Measurements from ENCODE around the gene PRPF31. TPM values are rescaled to one million over a fixed set of nuclear protein-coding genes. Genes with fewer than 3 reads are reported as not detected.
A peak's percentile ranks its signal among the peaks of the same experiment; 100 is the strongest.

Gene PRPF31
- total RNA-seq, 1 experiment from 2014 or later = 92.3 TPM

- DNase-seq (ENCODE audit: low read depth) = no peak
Measured at GRCh38 chr19:54141356-54141755, 25.8 kb downstream of the PRPF31 start.

- DNase-seq (ENCODE audit: low read depth) = no peak
Measured at GRCh38 chr19:54142166-54142780, 26.7 kb downstream of the PRPF31 start.

DNA sequence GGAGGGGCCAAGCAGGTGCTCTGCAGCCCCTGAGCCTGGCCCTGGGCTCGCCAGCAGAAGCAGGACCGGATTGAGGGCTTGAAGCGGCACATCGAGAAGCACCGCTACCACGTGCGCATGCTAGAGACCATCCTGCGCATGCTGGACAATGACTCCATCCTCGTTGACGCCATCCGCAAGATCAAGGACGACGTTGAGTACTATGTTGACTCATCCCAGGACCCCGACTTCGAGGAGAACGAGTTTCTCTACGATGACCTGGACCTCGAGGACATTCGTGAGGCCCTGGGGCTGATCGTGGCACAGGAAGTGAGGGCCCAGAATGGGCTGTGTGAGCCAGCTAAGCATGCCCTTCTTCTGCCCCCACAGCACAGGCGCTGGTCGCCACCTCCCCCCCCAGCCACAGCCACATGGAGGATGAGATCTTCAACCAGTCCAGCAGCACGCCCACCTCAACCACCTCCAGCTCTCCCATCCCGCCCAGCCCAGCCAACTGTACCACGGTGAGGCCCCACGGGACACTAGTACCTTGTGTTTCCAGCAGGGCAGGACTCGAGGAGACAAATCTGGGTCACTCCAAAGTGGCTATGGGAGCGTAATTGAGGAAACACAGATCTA lies 30.1 kb downstream of the PRPF31 start:
- no peak for DNase-seq (ENCODE audit: low read depth)

- no peak for DNase-seq (ENCODE audit: low read depth)
Measured at GRCh38 chr19:54147676-54148075, 32.1 kb downstream of the PRPF31 start.

DNA sequence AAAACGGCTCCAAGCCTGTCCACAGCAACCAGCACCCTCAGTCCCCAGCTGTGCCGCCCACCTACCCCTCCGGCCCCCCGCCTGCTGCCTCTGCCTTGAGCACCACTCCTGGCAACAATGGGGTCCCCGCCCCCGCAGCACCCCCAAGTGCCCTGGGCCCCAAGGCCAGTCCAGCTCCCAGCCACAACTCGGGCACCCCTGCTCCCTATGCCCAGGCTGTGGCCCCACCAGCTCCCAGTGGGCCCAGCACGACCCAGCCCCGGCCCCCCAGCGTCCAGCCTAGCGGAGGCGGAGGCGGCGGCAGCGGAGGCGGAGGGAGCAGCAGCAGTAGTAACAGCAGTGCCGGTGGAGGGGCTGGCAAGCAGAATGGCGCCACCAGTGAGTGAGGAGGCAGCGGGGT lies 32.6 kb downstream of the PRPF31 start:
- DNase-seq (ENCODE audit: low read depth) = no peak

- DNase-seq (ENCODE audit: low read depth) = no peak
Measured at GRCh38 chr19:54149021-54149812, 33.7 kb downstream of the PRPF31 start.

DNA sequence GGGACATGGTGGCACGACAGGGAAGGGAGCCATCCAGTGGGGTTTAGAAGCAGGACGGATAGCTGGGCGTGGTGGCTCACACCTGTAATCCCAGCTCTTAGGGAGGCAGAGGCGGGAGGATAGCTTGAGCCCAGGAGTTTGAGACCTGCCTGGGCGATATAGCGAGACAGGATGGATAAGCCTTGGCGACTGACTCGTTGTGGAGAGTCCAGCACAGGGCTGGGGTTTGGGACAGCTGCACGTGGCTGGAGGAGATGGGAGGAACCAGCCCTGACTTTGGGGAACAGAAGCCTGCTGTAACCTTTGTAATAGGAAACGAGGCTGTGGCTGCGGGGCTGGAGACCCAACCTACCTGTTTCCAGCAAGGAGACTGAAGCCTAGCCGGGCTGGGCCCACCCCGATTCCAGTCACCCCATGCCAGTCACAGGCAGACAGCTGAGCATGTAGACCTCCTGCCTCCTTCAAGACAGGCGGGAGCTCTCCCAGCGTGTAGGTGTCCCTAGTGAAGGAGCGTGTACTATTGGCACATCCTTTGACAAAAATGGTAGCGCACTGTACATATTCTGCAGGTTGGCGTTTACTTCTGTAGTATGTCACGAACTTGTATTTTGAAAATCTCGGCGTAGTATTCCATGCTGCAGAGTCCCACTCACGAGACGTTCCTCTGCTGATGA lies 35.9 kb downstream of the PRPF31 start:
- no peak for DNase-seq (ENCODE audit: low read depth)

- DNase-seq (ENCODE audit: low read depth) = no peak
Measured at GRCh38 chr19:54152267-54152666, 36.7 kb downstream of the PRPF31 start.

DNA sequence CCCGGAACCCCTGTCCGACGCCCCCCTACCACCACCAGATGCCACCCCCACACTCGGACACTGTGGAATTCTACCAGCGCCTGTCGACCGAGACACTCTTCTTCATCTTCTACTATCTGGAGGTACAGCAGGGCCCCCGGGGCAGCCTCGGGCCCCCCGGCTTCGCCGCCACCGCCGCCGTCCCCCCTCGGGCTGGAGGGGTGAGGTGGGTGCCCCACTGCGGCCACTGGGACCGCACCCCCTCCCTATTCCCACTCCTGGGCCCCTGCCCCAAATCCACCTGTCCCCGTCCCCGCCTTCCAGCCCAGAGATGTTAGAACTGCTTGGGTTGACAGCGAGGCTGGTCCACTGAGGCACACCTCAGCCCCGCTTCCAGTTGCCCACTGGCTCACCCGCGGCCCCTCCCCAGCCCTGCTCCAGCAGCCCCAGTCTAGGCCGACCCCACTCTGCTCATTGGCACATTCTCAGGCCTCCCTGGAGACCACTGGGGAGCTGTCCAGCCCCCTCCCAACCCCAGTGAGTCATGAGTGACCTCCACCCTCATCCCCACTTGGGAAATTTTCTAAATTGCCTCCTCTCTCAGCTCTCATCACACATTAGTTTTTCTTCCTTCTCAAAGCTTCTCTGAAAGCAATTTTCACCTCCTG lies 37.4 kb downstream of the PRPF31 start:
- no peak for DNase-seq (ENCODE audit: low read depth)

DNA sequence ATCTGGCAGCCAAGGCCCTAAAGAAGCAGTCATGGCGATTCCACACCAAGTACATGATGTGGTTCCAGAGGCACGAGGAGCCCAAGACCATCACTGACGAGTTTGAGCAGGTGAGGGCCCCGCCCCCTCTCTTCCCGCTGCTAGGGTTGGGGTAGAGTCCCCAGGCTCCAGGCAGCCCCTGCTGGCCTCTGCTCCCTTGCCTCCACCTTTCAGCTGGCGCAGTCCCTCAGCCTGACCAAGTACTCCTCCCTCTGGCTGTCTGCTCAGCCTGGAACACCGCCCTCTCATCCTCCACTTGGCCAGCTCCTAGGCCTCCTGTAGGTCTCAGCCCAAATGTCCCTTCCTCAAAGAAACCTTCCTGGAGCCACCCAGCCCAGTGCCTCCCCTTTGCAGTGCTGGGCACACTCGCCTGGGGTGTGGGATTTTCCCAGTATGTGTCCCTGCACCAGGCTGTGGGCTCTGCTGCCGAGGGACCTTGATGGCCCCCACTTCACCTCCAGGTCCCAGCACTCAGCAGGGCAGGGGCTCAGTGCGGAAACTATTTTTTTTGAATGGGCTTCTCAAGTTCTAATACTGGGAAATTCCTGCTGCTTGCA lies 38.3 kb downstream of the PRPF31 start:
- DNase-seq (ENCODE audit: low read depth) = no peak

DNA sequence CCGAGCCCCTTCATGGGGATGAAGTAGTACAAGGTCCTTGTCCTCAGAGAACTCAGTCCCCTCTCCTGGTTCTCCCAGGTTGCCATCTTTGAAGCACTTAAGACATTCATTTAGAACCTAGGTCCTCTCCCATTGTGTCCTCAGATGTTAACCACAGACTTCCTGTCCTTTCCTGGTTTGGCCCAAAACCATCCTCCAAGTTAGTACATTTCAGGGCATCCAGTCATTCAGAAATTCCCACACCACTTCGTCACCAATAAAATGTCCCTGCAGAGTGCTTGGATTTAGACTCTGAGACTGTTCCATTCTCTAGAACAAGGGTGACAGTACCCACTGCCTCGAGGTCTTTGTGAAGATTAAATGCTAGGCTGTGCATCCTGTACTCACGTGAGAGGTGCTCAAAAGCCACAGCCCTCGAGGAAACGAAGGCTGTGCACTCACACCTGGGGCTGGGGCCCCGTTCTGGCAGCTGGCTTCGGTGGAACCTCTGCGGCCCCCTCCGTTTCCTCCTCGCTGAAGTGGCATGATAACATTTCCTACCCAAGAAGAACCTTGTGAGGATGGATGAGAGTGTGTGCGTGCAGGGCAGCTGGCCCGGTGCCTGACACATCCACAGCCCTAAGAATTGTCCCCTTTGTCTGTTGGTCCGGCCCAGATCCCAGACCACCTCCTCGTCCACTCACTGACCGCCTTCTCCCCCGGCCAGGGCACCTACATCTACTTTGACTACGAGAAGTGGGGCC lies 39.2 kb downstream of the PRPF31 start:
- no peak for DNase-seq (ENCODE audit: low read depth)

GRCh38 chr19:54155694-54156093 lies 40.1 kb downstream of the PRPF31 start:
- DNase-seq (ENCODE audit: low read depth) = no peak

GRCh38 chr19:54156490-54156889 lies 40.9 kb downstream of the PRPF31 start:
- DNase-seq (ENCODE audit: low read depth) = no peak

GRCh38 chr19:54156953-54157352 lies 41.4 kb downstream of the PRPF31 start:
- DNase-seq (ENCODE audit: low read depth) = no peak

DNA sequence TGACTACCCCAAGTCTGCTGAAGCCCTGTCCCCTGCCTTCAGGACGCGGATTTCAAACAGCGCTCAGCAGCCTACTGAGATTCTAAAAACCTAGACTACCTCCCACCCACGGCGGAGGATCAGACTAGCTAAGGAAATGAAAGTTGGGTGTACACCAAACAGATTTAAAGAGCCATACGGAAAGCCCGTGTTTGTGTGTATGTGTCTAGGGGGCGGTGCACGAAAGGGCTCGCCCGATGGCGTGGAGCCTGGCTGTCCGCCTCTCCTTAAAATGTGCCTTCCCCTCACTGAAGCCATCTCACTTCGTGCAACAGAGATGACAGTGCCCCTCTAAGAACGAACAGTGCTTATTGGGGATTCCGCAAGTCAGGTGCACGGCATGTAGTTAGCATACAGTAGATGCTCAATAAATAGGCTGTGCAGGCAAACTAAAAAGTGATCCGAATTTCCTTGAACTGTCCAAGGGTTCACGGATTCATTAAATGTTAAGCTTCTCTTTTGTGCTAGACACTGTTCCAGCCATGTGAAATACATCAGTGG lies 43.3 kb downstream of the PRPF31 start:
- DNase-seq (ENCODE audit: low read depth) = no peak

- DNase-seq (ENCODE audit: low read depth) = peak; percentile 100
Measured at GRCh38 chr19:54159352-54160181, 44.0 kb downstream of the PRPF31 start, which contains the start of gene LENG1. TSS of gene LENG1 (minus strand) at chr19:54159721. CDS start at chr19:54159695, 26 bp downstream.

- DNase-seq (ENCODE audit: low read depth) = peak; percentile 33
Measured at GRCh38 chr19:54160182-54160811, 44.7 kb downstream of the PRPF31 start.

GRCh38 chr19:54160854-54161253 lies 45.3 kb downstream of the PRPF31 start:
- no peak for DNase-seq (ENCODE audit: low read depth)

GRCh38 chr19:54162241-54162805 lies 46.8 kb downstream of the PRPF31 start:
- DNase-seq (ENCODE audit: low read depth) = peak; percentile 54
